ENCODE results near the gene ATXN10.

Gene ATXN10

GRCh38 chr22:45845076-45845487 is 173.4 kb downstream of the ATXN10 start:
- Histone ChIP-seq H3F3A (ENCODE audit: insufficient read depth, low read length) (no peaks in the 10 kb centered on the region), H3K79me2 (ENCODE audit: insufficient read depth, low read length) (no peaks in the 10 kb centered on the region), H3K4me1 (ENCODE audit: insufficient read depth, low read length, severe bottlenecking) (peaks cover 6% of the 10 kb centered on the region), H3K9ac (ENCODE audit: low read length) (no peak overlapping the region), H3K36me3 (ENCODE audit: insufficient read depth, low read length) (peaks cover 80% of the 10 kb centered on the region), H4K20me1 (ENCODE audit: insufficient read depth, low read length) (no peaks in the 10 kb centered on the region), H3K9me3 (ENCODE audit: low read length) (no peaks in the 10 kb centered on the region), H3K9me2 (ENCODE audit: low read depth, low read length) (no peaks in the 10 kb centered on the region), H2AFZ (ENCODE audit: low read length) (no peak overlapping the region), H3K27ac (ENCODE audit: low read depth, low read length, poor library complexity, severe bottlenecking) (no peak overlapping the region), H3K4me2 (ENCODE audit: low read length) (no peak overlapping the region), H3K4me3 (ENCODE audit: low read depth, low read length, poor library complexity, severe bottlenecking) (no peak overlapping the region), H3K27me3 (ENCODE audit: insufficient read depth, low read length) (no peaks in the 10 kb centered on the region)
- no peak for TF ChIP-seq CTCF (IDR thresholded peaks at IDR 0.05; ENCODE audit: low read length)
- no peak for TF ChIP-seq EZH2 (IDR thresholded peaks at IDR 0.05; ENCODE audit: borderline replicate concordance, low read length)

GRCh38 chr22:45846952-45847351 is 175.3 kb downstream of the ATXN10 start:
- no peaks in the 10 kb centered on the region for H3F3A ChIP-seq (ENCODE audit: insufficient read depth, low read length)
- H3K9ac ChIP-seq (ENCODE audit: low read length): no peak overlapping the region
- H3K27ac ChIP-seq (ENCODE audit: low read depth, low read length, poor library complexity, severe bottlenecking): no peak overlapping the region
- no peak overlapping the region for H2AFZ ChIP-seq (ENCODE audit: low read length)
- H3K79me2 ChIP-seq (ENCODE audit: insufficient read depth, low read length): no peaks in the 10 kb centered on the region
- no peaks in the 10 kb centered on the region for H3K9me2 ChIP-seq (ENCODE audit: low read depth, low read length)
- peaks cover 6% of the 10 kb centered on the region for H3K4me1 ChIP-seq (ENCODE audit: insufficient read depth, low read length, severe bottlenecking)
- TF ChIP-seq EZH2 (IDR thresholded peaks at IDR 0.05; ENCODE audit: borderline replicate concordance, low read length) (no peak), CTCF (IDR thresholded peaks at IDR 0.05; ENCODE audit: low read length) (no peak)
- H3K4me3 ChIP-seq (ENCODE audit: low read depth, low read length, poor library complexity, severe bottlenecking): no peak overlapping the region
- peaks cover 99% of the 10 kb centered on the region for H3K36me3 ChIP-seq (ENCODE audit: insufficient read depth, low read length)
- H3K9me3 ChIP-seq (ENCODE audit: low read length): peaks cover 3% of the 10 kb centered on the region; the same call in 1 of the 2 replicates
- H3K27me3 ChIP-seq (ENCODE audit: insufficient read depth, low read length): no peaks in the 10 kb centered on the region
- no peak overlapping the region for H3K4me2 ChIP-seq (ENCODE audit: low read length)
- H4K20me1 ChIP-seq (ENCODE audit: insufficient read depth, low read length): no peaks in the 10 kb centered on the region

- H3K4me2 ChIP-seq (ENCODE audit: low read length): no peak overlapping the region
- no peaks in the 10 kb centered on the region for H3K79me2 ChIP-seq (ENCODE audit: insufficient read depth, low read length)
- H4K20me1 ChIP-seq (ENCODE audit: insufficient read depth, low read length): no peaks in the 10 kb centered on the region
- H2AFZ ChIP-seq (ENCODE audit: low read length): no peak overlapping the region
- no peaks in the 10 kb centered on the region for H3K4me1 ChIP-seq (ENCODE audit: insufficient read depth, low read length, severe bottlenecking)
- H3K27me3 ChIP-seq (ENCODE audit: insufficient read depth, low read length): no peaks in the 10 kb centered on the region
- no peaks in the 10 kb centered on the region for H3K9me2 ChIP-seq (ENCODE audit: low read depth, low read length)
- TF ChIP-seq EZH2 (IDR thresholded peaks at IDR 0.05; ENCODE audit: borderline replicate concordance, low read length): no peak
- TF ChIP-seq CTCF (IDR thresholded peaks at IDR 0.05; ENCODE audit: low read length): no peak
- no peaks in the 10 kb centered on the region for H3F3A ChIP-seq (ENCODE audit: insufficient read depth, low read length)
- H3K9ac ChIP-seq (ENCODE audit: low read length): no peak overlapping the region
- peaks cover 17% of the 10 kb centered on the region for H3K9me3 ChIP-seq (ENCODE audit: low read length)
- peaks cover 96% of the 10 kb centered on the region for H3K36me3 ChIP-seq (ENCODE audit: insufficient read depth, low read length)
- H3K27ac ChIP-seq (ENCODE audit: low read depth, low read length, poor library complexity, severe bottlenecking): no peak overlapping the region
- H3K4me3 ChIP-seq (ENCODE audit: low read depth, low read length, poor library complexity, severe bottlenecking): no peak overlapping the region
These were observed 177.3 kb downstream of the ATXN10 start for GRCh38 chr22:45848904-45849303.

All from OCI-LY1 (cell line).